Sigmoid colon (tissue), 7 donors: Measurements from ENCODE around the gene SMCHD1. TPM values are rescaled to one million over a fixed set of nuclear protein-coding genes. Genes with fewer than 3 reads are reported as not detected.
A peak's percentile ranks its signal among the peaks of the same experiment; 100 is the strongest.

Experiments
- DNase-seq: peaks from one replicate; pipeline ENCODE4 v3.0.0-alpha.2; 2019
- H3K27ac ChIP-seq, 4 donors: fragments of 200-600 bp; sonication (generic); one replicate each; pipeline ENCODE4 v1.5.1; 2016 to 2019; ENCODE audit warnings: mild to moderate bottlenecking in 1 of 4
- H3K27me3 ChIP-seq, 3 donors: fragments of 200-600 bp; sonication (generic); one replicate each; pipeline ENCODE4 v1.5.1; 2019; ENCODE audit warnings: mild to moderate bottlenecking in 1 of 3
- H3K36me3 ChIP-seq, 4 donors: fragments of 200-600 bp; sonication (generic); one replicate each; pipeline ENCODE4 v1.5.1; 2016 to 2019
- H3K4me1 ChIP-seq, 4 donors: fragments of 200-600 bp; sonication (generic); one replicate each; pipeline ENCODE4 v1.5.1; 2017 to 2019
- H3K4me3 ChIP-seq, 4 donors: fragments of 200-600 bp; sonication (generic); one replicate each; pipeline ENCODE4 v1.5.1; 2017 to 2019; ENCODE audit warnings: mild to moderate bottlenecking in 2 of 4, moderate library complexity in 1 of 4
- H3K9me3 ChIP-seq, 4 donors: fragments of 200-600 bp in 3 of 4; sonication (generic) in 3 of 4; one replicate each; pipeline versions ENCODE4 v1.5.1 to v1.6.1; 2013 to 2019
- CTCF ChIP-seq, 4 experiments: fragments of 450-650 bp in 3 of 4; fragments of 200-600 bp in 1 of 4; IDR thresholded peaks; one replicate each; pipeline ENCODE4 v1.5.1; 2016 to 2019; ENCODE audit warnings: antibody characterized with exemption in 4 of 4, mild to moderate bottlenecking in 3 of 4, moderate library complexity in 2 of 4
- EP300 ChIP-seq, 4 donors: sonication (generic); formaldehyde crosslinking; IDR thresholded peaks; one replicate each; pipeline ENCODE4 v1.6.1; 2017; ENCODE audit warnings: antibody characterized with exemption in 4 of 4
- POLR2A ChIP-seq, 2 donors: fragments of 450-650 bp; IDR thresholded peaks; one replicate each; pipeline ENCODE4 v1.6.1; 2016; ENCODE audit warnings: antibody characterized with exemption in 2 of 2, mild to moderate bottlenecking in 2 of 2, moderate library complexity in 2 of 2
- POLR2AphosphoS5 ChIP-seq, 4 donors: sonication (generic); formaldehyde crosslinking; IDR thresholded peaks; one replicate each; pipeline ENCODE4 v1.6.1; 2017; ENCODE audit warnings: antibody characterized with exemption in 4 of 4
- WGBS, 2 donors: extraction: QIAGEN DNeasy Blood & Tissue Kit; methylation state at CpG; one replicate each; pipeline ENCODE4 v1.1.7; 2013; 5-methylcytosine and 5-hydroxymethylcytosine counted together
- intact Hi-C: fragments of 100-400 bp; cut with DNase I; formaldehyde crosslinking; loops from one replicate; pipeline ENCODE4 v1.15.1; 2023
- polyA plus RNA-seq, 3 donors: library from polyadenylated mRNA; stranded (reverse); fragments of 200-250 nt; gene quantifications; one replicate each; pipeline ENCODE4 v1.2.3, GENCODE V29; 2013
- total RNA-seq, 4 donors: library from RNA; depleted of rRNA; stranded (reverse); fragments of >200 nt; gene quantifications; one replicate each; pipeline ENCODE4 v1.1.0, GENCODE V29; 2016
- donor health status: healthy with polysubstance abuse.
- donor health status: Bipolar disorder and iron deficiency.
- donor health status: healthy.

Gene SMCHD1
- total and polyA plus RNA-seq, 7 donors = 14.8 to 101 (median 69.9) TPM

DNA sequence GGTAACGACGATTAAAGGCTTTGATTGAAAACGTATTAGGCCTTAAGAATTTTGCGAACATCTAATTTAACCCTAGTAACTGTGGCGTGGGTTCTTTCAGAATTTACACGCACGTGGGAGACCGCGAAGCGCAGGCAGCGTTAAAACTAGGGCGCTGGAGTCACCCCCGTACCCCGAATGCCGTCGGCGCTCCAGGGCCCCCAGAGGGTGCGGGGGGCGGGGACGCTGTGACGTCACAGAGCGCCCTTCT is 673 bp upstream of the SMCHD1 start:
- intact Hi-C loops = loop anchor here (1.0 to 5.0 kb wide), 4 partner anchors 84 to 797 kb away; partner anchors contain the start of genes LPIN2, METTL4, MYL12A and NDC80
- Histone ChIP-seq H3K27me3 (no peaks in the 10 kb centered on the region), H3K27ac (peak overlapping the region; percentile 95 to 99 (median 98)), H3K4me3 (peak overlapping the region; percentile 71 to 97 (median 94)), H3K4me1 (peaks cover 0 to 36% (median 27%) of the 10 kb centered on the region in 4 donors), H3K36me3 (no peaks in the 10 kb centered on the region), H3K9me3 (no peaks in the 10 kb centered on the region)
- WGBS, 2 donors = 0 to 1% methylated on average over 22 of the region's 22 CpGs
- TF ChIP-seq POLR2A (IDR thresholded peaks at IDR 0.05) (no peak), EP300 (IDR thresholded peaks at IDR 0.05) (no peak), POLR2AphosphoS5 (IDR thresholded peaks at IDR 0.05) (no peak), CTCF (IDR thresholded peaks at IDR 0.05) (no peak)
- DNase-seq = no peak

DNA sequence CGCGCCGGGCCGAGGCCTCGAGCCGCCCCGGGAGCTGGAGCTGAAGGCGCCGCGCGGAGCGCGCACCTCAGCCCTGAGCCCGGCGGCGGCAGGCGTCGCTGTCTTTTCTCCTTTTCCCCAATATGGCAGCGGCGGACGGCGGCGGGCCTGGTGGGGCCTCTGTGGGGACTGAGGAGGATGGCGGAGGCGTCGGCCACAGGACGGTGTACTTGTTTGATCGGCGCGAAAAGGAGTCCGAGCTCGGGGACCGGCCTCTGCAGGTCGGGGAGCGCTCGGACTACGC is 369 bp downstream of the SMCHD1 start:
- intact Hi-C loops = loop anchor here (1.0 to 5.0 kb wide), 4 partner anchors 85 to 796 kb away; partner anchors contain the start of genes LPIN2, METTL4, MYL12A and NDC80
- WGBS, 2 donors = 0% methylated on average over 37 of the region's 37 CpGs

GRCh38 chr18:2656237-2656980 is 883 bp downstream of the SMCHD1 start:
- TF ChIP-seq POLR2AphosphoS5 (IDR thresholded peaks at IDR 0.05) (peak; percentile 36 to 54 (median 48)), CTCF (IDR thresholded peaks at IDR 0.05) (no peak)
- peak overlapping the region; percentile 71 to 97 (median 94) for H3K4me3 ChIP-seq
- peak; percentile 84 for DNase-seq
- H3K9me3 ChIP-seq = no peaks in the 10 kb centered on the region
- 0% methylated on average over 49 of the region's 49 CpGs for WGBS, 2 donors
- peaks cover 0 to 37% (median 29%) of the 10 kb centered on the region in 4 donors for H3K4me1 ChIP-seq
- H3K36me3 ChIP-seq = no peaks in the 10 kb centered on the region
- H3K27me3 ChIP-seq = no peaks in the 10 kb centered on the region
- H3K27ac ChIP-seq = peak overlapping the region; percentile 95 to 99 (median 98)
- intact Hi-C loops = loop anchor here (5.0 kb wide), 3 partner anchors 356 to 796 kb away; partner anchors contain the start of genes LPIN2, MYL12A and TGIF1

More for the DNA sequence above, 369 bp downstream of the SMCHD1 start:
- no peaks in the 10 kb centered on the region for H3K36me3 ChIP-seq
- no peaks in the 10 kb centered on the region for H3K9me3 ChIP-seq
- DNase-seq = peak; percentile 74
- peak overlapping the region; percentile 95 to 99 (median 98) for H3K27ac ChIP-seq
- peaks cover 0 to 37% (median 29%) of the 10 kb centered on the region in 4 donors for H3K4me1 ChIP-seq
- H3K27me3 ChIP-seq = no peaks in the 10 kb centered on the region
- TF ChIP-seq CTCF (IDR thresholded peaks at IDR 0.05) (no peak), POLR2A (IDR thresholded peaks at IDR 0.05) (no peak), EP300 (IDR thresholded peaks at IDR 0.05) (no peak), POLR2AphosphoS5 (IDR thresholded peaks at IDR 0.05) (no peak)
- H3K4me3 ChIP-seq = peak overlapping the region; percentile 71 to 97 (median 94)

GRCh38 chr18:2656981-2657512 is 1.5 kb downstream of the SMCHD1 start:
- no peak for DNase-seq
- Histone ChIP-seq H3K36me3 (no peaks in the 10 kb centered on the region), H3K9me3 (no peaks in the 10 kb centered on the region), H3K27ac (peak overlapping the region; percentile 95 to 99 (median 98)), H3K4me1 (peaks cover 0 to 37% (median 29%) of the 10 kb centered on the region in 4 donors), H3K27me3 (no peaks in the 10 kb centered on the region), H3K4me3 (peak overlapping the region; percentile 71 to 97 (median 94))
- TF ChIP-seq POLR2A (IDR thresholded peaks at IDR 0.05) = no peak
- no peak for TF ChIP-seq POLR2AphosphoS5 (IDR thresholded peaks at IDR 0.05)
- no peak for TF ChIP-seq CTCF (IDR thresholded peaks at IDR 0.05)
- no peak for TF ChIP-seq EP300 (IDR thresholded peaks at IDR 0.05)
- intact Hi-C loops = loop anchor here (5.0 kb wide), 3 partner anchors 355 to 795 kb away; partner anchors contain the start of genes LPIN2, MYL12A and TGIF1
- 1% methylated on average over 12 of the region's 12 CpGs for WGBS, 2 donors
